ENCODE measurements around the gene PARP16.

DNA sequence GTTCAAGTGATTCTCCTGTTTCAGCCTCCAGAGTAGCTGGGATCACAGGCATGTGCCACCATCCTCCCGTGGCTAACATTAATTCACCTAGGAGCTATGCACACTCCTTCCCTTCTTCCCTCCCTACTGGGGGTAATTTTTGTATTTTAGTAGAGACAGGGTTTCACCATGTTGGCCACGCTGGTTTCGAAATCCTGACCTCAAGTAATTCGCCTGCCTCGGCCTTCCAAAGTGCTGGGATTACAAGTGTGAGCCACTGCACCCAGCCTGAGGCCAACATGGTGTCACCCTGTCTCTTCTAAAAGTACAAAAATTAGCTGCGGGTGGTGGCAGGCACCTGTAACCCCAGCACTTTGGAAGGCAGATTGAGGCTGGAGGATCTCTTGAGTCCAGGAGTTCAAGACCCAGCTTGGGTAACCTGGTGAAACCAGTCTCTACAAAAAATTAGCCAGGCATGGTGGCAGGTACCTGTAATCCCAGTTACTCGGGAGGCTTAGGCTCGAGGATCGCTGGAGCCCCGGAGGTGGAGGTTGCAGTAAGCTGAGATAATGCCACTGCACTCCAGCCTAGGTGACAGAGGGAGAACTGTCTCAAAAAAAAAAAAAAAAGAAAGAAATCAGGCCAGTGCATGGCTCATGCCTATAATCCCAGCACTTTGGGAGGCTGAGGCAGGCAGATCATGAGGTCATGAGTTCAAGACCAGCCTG lies 23.9 kb upstream of the PARP16 start:
- TF ChIP-seq, protein P1, sequence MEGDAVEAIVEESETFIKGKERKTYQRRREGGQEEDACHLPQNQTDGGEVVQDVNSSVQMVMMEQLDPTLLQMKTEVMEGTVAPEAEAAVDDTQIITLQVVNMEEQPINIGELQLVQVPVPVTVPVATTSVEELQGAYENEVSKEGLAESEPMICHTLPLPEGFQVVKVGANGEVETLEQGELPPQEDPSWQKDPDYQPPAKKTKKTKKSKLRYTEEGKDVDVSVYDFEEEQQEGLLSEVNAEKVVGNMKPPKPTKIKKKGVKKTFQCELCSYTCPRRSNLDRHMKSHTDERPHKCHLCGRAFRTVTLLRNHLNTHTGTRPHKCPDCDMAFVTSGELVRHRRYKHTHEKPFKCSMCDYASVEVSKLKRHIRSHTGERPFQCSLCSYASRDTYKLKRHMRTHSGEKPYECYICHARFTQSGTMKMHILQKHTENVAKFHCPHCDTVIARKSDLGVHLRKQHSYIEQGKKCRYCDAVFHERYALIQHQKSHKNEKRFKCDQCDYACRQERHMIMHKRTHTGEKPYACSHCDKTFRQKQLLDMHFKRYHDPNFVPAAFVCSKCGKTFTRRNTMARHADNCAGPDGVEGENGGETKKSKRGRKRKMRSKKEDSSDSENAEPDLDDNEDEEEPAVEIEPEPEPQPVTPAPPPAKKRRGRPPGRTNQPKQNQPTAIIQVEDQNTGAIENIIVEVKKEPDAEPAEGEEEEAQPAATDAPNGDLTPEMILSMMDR (IDR thresholded peaks at IDR 0.05; ENCODE audit: low read depth, low read length), result no peak
- TF ChIP-seq EZH2phosphoT487 (IDR thresholded peaks at IDR 0.05; ENCODE audit: low read depth), result no peak
